Osteocyte (in vitro differentiated cells): ENCODE results near the gene TAF4. TPM values are rescaled to one million over a fixed set of nuclear protein-coding genes. Genes with fewer than 3 reads are reported as not detected.
"Not testable (repeated sequence)": the region's sequence is repeated elsewhere in the genome, so short reads cannot be mapped to it uniquely, and the experiment has no call there.

Experiments used
- DNase-seq: peaks from one replicate; pipeline ENCODE4 v3.0.0; 2021; ENCODE audit warnings: mixed read lengths; ENCODE audit not compliant: unreplicated experiment; ENCODE audit errors: extremely low spot score
- H3K27ac Mint-ChIP-seq: one replicate; pipeline ENCODE4 v1.8.0; 2021; ENCODE audit warnings: mild to moderate bottlenecking, mixed read lengths; ENCODE audit not compliant: unreplicated experiment
- H3K27me3 Mint-ChIP-seq: one replicate; pipeline ENCODE4 v1.8.0; 2021; ENCODE audit warnings: mixed read lengths; ENCODE audit not compliant: unreplicated experiment
- H3K36me3 Mint-ChIP-seq: one replicate; pipeline ENCODE4 v1.8.0; 2021; ENCODE audit warnings: mixed read lengths; ENCODE audit not compliant: unreplicated experiment
- H3K4me1 Mint-ChIP-seq: one replicate; pipeline ENCODE4 v1.8.0; 2021; ENCODE audit warnings: mixed read lengths; ENCODE audit not compliant: unreplicated experiment
- H3K4me3 Mint-ChIP-seq: one replicate; pipeline ENCODE4 v1.8.0; 2021; ENCODE audit warnings: mild to moderate bottlenecking, moderate library complexity, mixed read lengths; ENCODE audit not compliant: unreplicated experiment
- H3K9me3 Mint-ChIP-seq: one replicate; pipeline ENCODE4 v1.8.0; 2021; ENCODE audit warnings: mixed read lengths; ENCODE audit not compliant: unreplicated experiment
- total RNA-seq: library from RNA; stranded (reverse); gene quantifications from 2 replicates; pipeline ENCODE4 v1.2.1, GENCODE V29; 2021
- TF ChIP-seq, protein P1 (sequence below): fragments of 200-600 bp; sonication (generic); IDR thresholded peaks from 2 replicates; pipeline ENCODE4 v1.5.0; 2021; ENCODE audit warnings: antibody characterized with exemption, mild to moderate bottlenecking, moderate library complexity

TAF4 gene
- total RNA-seq, 1 donor from 2014 or later, result 22.8 TPM

DNA sequence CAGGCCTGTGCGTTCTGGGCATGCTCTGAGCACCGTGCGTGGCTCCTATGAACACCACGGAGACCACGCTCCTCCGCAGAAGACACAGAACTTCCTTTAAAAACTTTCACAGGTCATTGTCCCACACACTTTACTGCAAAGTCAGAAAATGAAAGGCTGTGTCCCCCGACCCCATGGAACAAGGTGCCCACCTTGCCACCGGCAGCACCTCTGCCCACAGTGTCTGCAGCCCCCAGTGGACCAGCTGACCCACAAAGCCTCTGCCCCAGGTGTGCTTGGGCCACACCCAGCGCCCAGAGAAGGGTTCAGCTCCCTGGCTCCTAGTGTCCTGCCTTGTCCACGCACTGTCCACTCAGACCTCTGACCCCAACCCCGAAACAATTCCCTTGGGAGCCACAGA lies 8.7 kb downstream of the TAF4 start:
- Mint-ChIP-seq H3K9me3 (no peaks in the 10 kb centered on the region), H3K27ac (no peak overlapping the region), H3K4me1 (peaks cover 4% of the 10 kb centered on the region), H3K4me3 (no peak overlapping the region), H3K36me3 (no peaks in the 10 kb centered on the region), H3K27me3 (no peaks in the 10 kb centered on the region)
- DNase-seq, result no peak
- TF ChIP-seq, protein P1, sequence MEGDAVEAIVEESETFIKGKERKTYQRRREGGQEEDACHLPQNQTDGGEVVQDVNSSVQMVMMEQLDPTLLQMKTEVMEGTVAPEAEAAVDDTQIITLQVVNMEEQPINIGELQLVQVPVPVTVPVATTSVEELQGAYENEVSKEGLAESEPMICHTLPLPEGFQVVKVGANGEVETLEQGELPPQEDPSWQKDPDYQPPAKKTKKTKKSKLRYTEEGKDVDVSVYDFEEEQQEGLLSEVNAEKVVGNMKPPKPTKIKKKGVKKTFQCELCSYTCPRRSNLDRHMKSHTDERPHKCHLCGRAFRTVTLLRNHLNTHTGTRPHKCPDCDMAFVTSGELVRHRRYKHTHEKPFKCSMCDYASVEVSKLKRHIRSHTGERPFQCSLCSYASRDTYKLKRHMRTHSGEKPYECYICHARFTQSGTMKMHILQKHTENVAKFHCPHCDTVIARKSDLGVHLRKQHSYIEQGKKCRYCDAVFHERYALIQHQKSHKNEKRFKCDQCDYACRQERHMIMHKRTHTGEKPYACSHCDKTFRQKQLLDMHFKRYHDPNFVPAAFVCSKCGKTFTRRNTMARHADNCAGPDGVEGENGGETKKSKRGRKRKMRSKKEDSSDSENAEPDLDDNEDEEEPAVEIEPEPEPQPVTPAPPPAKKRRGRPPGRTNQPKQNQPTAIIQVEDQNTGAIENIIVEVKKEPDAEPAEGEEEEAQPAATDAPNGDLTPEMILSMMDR, result no peak

DNA sequence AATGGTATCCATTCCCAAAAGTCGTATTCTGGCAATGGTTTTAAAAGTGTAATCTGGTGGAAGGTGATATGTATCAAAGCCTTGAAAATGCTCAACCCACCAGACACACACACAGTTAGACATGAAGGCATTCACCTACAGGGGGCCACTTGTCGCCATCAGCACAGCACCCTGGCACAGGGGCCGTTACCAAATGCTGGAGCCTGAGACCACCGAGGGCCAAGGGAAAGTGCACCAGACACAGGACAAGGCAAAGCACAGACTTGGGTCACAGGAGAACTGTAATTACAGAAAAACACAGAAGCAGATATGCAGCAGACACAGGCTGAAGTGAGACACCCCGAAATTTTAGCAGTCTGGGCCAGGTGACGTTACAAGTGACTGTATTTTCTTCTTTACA lies 9.3 kb downstream of the TAF4 start:
- H3K4me3 Mint-ChIP-seq, result no peak overlapping the region
- DNase-seq, result no peak
- H3K36me3 Mint-ChIP-seq, result no peaks in the 10 kb centered on the region
- peaks cover 7% of the 10 kb centered on the region for H3K4me1 Mint-ChIP-seq
- no peaks in the 10 kb centered on the region for H3K27me3 Mint-ChIP-seq
- no peaks in the 10 kb centered on the region for H3K9me3 Mint-ChIP-seq
- TF ChIP-seq, protein P1, result no peak
- no peak overlapping the region for H3K27ac Mint-ChIP-seq

DNA sequence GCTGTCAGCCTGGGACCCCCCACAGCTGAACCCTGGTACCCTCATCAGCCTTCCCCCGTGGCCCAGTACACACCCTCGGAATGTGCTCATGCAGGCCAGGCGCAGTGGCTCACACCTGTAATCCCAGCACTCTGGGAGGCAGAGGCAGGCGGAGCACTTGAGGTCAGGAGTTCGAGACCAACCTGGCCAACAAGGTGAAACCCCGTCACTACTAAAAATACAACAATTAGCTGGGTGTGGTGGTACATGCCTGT lies 9.9 kb downstream of the TAF4 start:
- H3K9me3 Mint-ChIP-seq, H3K36me3 Mint-ChIP-seq, H3K4me1 Mint-ChIP-seq, H3K4me3 Mint-ChIP-seq, H3K27ac Mint-ChIP-seq, DNase-seq, H3K27me3 Mint-ChIP-seq: not testable (repeated sequence)

DNA sequence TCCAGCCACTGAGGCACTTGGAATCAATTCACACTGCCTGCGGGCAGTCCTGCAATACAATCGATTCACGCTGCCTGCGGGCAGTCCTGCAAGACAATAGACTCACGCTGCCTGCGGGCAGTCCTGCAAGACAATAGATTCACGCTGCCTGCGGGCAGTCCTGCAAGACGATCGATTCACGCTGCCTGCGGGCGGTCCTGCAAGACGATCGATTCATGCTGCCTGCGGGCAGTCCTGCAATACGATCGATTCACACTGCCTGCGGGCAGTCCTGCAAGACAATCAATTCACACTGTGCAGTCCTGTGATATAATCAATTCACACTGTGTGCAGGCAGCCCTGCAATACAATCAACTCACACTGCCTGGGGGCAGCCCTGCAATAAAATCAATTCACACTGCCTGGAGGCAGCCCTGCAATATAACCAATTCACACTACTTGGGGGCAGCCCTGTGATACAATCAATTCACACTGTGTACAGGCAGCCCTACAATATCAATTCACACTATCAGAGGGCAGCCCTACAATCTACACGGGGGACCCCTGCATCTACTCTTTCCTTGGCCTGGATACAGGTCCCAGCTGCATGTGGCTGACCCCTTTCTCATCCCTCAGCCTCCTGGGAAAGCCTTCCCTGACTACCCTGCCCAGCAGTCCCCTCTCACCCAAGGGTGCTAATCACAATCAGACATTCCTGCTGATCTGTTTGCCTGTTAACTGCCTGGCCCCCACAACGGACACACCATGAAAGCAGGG lies 10.4 kb downstream of the TAF4 start:
- Mint-ChIP-seq H3K27ac (no peak overlapping the region), H3K4me3 (no peak overlapping the region)
- no peak for DNase-seq

DNA sequence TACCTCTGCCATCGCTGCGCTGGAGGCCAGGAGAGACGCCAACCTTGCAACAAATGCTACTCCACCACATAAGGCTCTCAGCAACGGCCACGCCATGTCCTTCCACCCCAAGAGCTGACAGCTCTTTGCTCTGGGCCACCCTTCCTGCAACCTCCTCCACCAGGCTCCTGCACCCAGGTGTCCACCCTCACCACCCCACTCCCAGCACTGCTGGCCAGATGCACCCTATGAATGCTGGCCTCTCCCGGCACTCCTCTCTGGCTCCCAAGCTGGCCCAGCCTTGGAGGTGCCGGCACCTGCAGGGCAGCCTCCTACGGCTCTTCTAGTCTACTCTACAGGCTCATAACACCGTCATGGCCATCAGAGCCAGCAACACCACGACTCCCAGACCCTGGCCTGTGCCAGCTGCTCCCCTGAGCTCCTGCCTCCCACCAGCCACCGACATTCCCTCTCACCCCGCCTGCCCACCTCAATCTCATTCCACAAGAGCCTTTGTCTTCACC lies 11.2 kb downstream of the TAF4 start:
- H3K4me3 Mint-ChIP-seq, result no peak overlapping the region
- TF ChIP-seq, protein P1, result no peak
- H3K27me3 Mint-ChIP-seq, result no peaks in the 10 kb centered on the region
- no peak overlapping the region for H3K27ac Mint-ChIP-seq
- no peak for DNase-seq
- H3K4me1 Mint-ChIP-seq, result peaks cover 13% of the 10 kb centered on the region
- H3K36me3 Mint-ChIP-seq, result no peaks in the 10 kb centered on the region
- no peaks in the 10 kb centered on the region for H3K9me3 Mint-ChIP-seq

More for the DNA sequence above, 10.4 kb downstream of the TAF4 start:
- Mint-ChIP-seq H3K4me1 (peaks cover 12% of the 10 kb centered on the region), H3K36me3 (no peaks in the 10 kb centered on the region), H3K9me3 (no peaks in the 10 kb centered on the region), H3K27me3 (no peaks in the 10 kb centered on the region)
- TF ChIP-seq, protein P1, result no peak
